K562 (cell line): Measurements from ENCODE around the gene DNPEP. TPM values are rescaled to one million over a fixed set of nuclear protein-coding genes. Genes with fewer than 3 reads are reported as not detected.

Source experiments
- BRD4 ChIP-seq: fragments of 200-600 bp; sonication (generic); IDR thresholded peaks from 2 replicates; pipeline ENCODE4 v1.6.1; 2017; ENCODE audit warnings: inconsistent platforms
- CREB1 ChIP-seq, 2 experiments: sonication (generic) in 1 of 2; formaldehyde crosslinking in 1 of 2; IDR thresholded peaks; 2 replicates each; pipeline versions ENCODE4 v1.6.1 to v1.8.0; 2012 to 2022; ENCODE audit warnings: inconsistent platforms in 1 of 2, mild to moderate bottlenecking in 1 of 2, missing genetic modification reagents in 1 of 2, moderate library complexity in 1 of 2
- CREBBP ChIP-seq: IDR thresholded peaks from one replicate; pipeline ENCODE4 v1.6.1; 2012; ENCODE audit warnings: low read depth, mild to moderate bottlenecking, control low read depth, inconsistent platforms, low read length
- ESRRB ChIP-seq: fragments of 250-450 bp; sonication (Bioruptor Pico); IDR thresholded peaks from 2 replicates; pipeline ENCODE4 v1.5.0; 2020; ENCODE audit warnings: mild to moderate bottlenecking, moderate library complexity, borderline replicate concordance
- ETS2 ChIP-seq: IDR thresholded peaks from 2 replicates; pipeline ENCODE4 v1.6.1; 2016; ENCODE audit warnings: borderline replicate concordance, missing genetic modification characterization, mild to moderate bottlenecking, moderate library complexity, missing compliant biosample characterization; ENCODE audit not compliant: poor library complexity, severe bottlenecking
- FOXP4 ChIP-seq: sonication (generic); formaldehyde crosslinking; IDR thresholded peaks from 2 replicates; pipeline ENCODE4 v1.8.0; 2022; ENCODE audit warnings: mild to moderate bottlenecking, missing genetic modification reagents, borderline replicate concordance
- GATA2 ChIP-seq: sonication (generic); formaldehyde crosslinking; IDR thresholded peaks from 2 replicates; pipeline ENCODE4 v1.4.0; 2020; ENCODE audit warnings: mild to moderate bottlenecking, missing genetic modification reagents
- HNRNPK ChIP-seq: fragments of 200-400 bp; formaldehyde crosslinking; IDR thresholded peaks from one replicate; pipeline ENCODE4 v1.6.1; 2018; ENCODE audit warnings: mild to moderate bottlenecking, low read depth, low read length; ENCODE audit not compliant: poor library complexity, severe bottlenecking
- HNRNPUL1 ChIP-seq: fragments of 200-400 bp; formaldehyde crosslinking; IDR thresholded peaks from 2 replicates; pipeline ENCODE4 v1.6.1; 2017; ENCODE audit warnings: low read length
- JUN ChIP-seq, 2 experiments: sonication (generic) in 1 of 2; formaldehyde crosslinking in 1 of 2; IDR thresholded peaks; 2 replicates each; pipeline versions ENCODE4 v1.6.1 to v1.8.0; 2012 to 2022; ENCODE audit warnings: borderline replicate concordance in 2 of 2, mild to moderate bottlenecking in 2 of 2, improper control_type of control experiment in 1 of 2, low read depth in 1 of 2, low read length in 1 of 2, missing genetic modification reagents in 1 of 2
- KAT8 ChIP-seq: fragments of 450-650 bp; IDR thresholded peaks from 2 replicates; pipeline ENCODE4 v1.6.1; 2016; ENCODE audit warnings: low read depth, mild to moderate bottlenecking
- KDM1A ChIP-seq, 2 experiments: fragments of 450-650 bp; IDR thresholded peaks; 2 replicates each; pipeline ENCODE4 v1.6.1; 2016; ENCODE audit warnings: mild to moderate bottlenecking in 2 of 2
- PKNOX1 ChIP-seq: fragments of 450-650 bp; IDR thresholded peaks from 2 replicates; pipeline ENCODE4 v1.6.1; 2016
- SRSF7 ChIP-seq: fragments of 200-400 bp; formaldehyde crosslinking; optimal IDR thresholded peaks from 2 replicates; pipeline ENCODE3; 2017; ENCODE audit warnings: mild to moderate bottlenecking, low read depth, low read length
- TBP ChIP-seq: optimal IDR thresholded peaks from 2 replicates; pipeline ENCODE3; 2011; ENCODE audit warnings: low read depth, low read length, improper control_type of control experiment
- ZC3H11A ChIP-seq: IDR thresholded peaks from 2 replicates; pipeline ENCODE4 v1.6.1; 2012; ENCODE audit warnings: low read depth, low read length, improper control_type of control experiment
- ZNF239 ChIP-seq: fragments of 250-450 bp; sonication (Bioruptor Pico); IDR thresholded peaks from 2 replicates; pipeline ENCODE4 v1.4.0; 2020; ENCODE audit warnings: mild to moderate bottlenecking
- polyA plus RNA-seq, 8 experiments: library from polyadenylated mRNA; depleted of rRNA in 4 of 8; stranded (reverse) in 5 of 8; unstranded in 3 of 8; fragments of >200 nt; fragmentation: Nextera tagmentation in 2 of 8; fragmentation: Illumina TruSeq in 1 of 8; extraction: Ambion mirVana in 2 of 8; extraction: Trizol in 1 of 8; gene quantifications; 2 replicates each; pipeline versions ENCODE4 v1.2.1 to v1.2.3, GENCODE V29; 2011 to 2014; ENCODE audit warnings: inconsistent platforms in 1 of 8, missing spikeins in 1 of 8
- total RNA-seq, 7 experiments: library from RNA; depleted of rRNA in 6 of 7; stranded (reverse); fragments of >200 nt in 6 of 7; fragmentation: Illumina TruSeq in 2 of 7; extraction: Trizol in 2 of 7; gene quantifications; 2 replicates each; pipeline versions ENCODE4 v1.2.1 to v1.2.3, GENCODE V29; 2011 to 2021; ENCODE audit warnings: low replicate concordance in 1 of 7
- TF ChIP-seq, protein P1 (sequence below): sonication (generic); IDR thresholded peaks from 2 replicates; pipeline ENCODE4 v1.6.1; 2016
- TF ChIP-seq, protein P2 (sequence below), 2 experiments: fragments of 450-650 bp; IDR thresholded peaks; 2 replicates each; pipeline ENCODE4 v1.6.1; 2018; ENCODE audit warnings: mild to moderate bottlenecking in 2 of 2, low read depth in 1 of 2; ENCODE audit not compliant: partially characterized antibody in 2 of 2

Gene DNPEP
- total and polyA plus RNA-seq, 9 of the 15 experiments (the other 6 are each of a cell fraction or from before 2014, with no cell fraction given), result 34.6 to 71.4 (median 45.5) TPM

DNA sequence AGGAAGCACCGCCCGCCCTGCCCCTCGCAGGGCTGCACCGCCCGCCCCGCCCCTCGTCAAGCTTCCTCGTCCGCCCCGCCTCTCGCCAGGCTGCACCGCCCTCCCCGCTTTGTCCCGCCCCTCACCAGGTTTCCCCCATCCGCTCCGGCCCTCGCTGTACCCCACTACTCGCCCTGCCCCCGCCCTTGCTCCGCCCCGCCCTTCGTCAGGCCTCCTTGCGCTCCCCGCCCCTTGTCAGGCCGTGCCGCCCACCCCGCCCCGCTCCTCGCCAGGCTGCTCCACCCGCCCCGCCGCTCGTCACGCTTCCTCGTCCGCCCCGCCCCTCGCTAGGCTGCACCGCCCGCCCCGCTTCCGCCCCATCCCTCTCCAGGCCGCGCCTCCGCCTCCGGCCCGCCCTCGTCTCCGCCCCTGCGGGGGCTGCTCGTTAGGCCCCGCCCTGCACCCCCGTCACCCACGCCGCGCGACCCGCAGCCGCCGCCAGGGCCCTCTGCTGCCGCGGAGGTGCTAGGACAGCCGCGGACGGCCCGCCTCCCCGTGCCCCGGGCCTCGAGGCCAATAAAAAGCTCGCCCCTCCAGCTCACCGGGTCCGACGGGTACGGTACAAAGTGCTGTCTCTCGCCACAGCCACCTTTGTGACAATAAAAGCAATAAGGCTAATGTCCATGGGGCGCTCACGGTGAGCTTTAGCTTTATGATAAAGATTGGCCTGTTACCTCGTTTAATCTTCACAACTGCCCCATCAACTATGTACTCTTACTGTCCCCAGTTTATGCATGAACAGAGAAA, 602 bp upstream of the DNPEP start (continued):
- TF ChIP-seq, protein P1, sequence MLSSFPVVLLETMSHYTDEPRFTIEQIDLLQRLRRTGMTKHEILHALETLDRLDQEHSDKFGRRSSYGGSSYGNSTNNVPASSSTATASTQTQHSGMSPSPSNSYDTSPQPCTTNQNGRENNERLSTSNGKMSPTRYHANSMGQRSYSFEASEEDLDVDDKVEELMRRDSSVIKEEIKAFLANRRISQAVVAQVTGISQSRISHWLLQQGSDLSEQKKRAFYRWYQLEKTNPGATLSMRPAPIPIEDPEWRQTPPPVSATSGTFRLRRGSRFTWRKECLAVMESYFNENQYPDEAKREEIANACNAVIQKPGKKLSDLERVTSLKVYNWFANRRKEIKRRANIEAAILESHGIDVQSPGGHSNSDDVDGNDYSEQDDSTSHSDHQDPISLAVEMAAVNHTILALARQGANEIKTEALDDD, result no peak
- no peak for TF ChIP-seq ZNF239 (CRISPR knock-in tag)
- no peak for TF ChIP-seq BRD4
- TF ChIP-seq HNRNPUL1, result no peak
- TF ChIP-seq GATA2 (CRISPR knock-in tag), result no peak
- no peak for TF ChIP-seq TBP
- TF ChIP-seq ESRRB (CRISPR knock-in tag), result no peak
- TF ChIP-seq HNRNPK, result no peak
- no peak for TF ChIP-seq KAT8
- TF ChIP-seq PKNOX1, result no peak
- TF ChIP-seq CREBBP, result no peak
- no peak for TF ChIP-seq FOXP4 (CRISPR knock-in tag)
- no peak for TF ChIP-seq ZC3H11A
- no peak for TF ChIP-seq KDM1A (IDR thresholded peaks at IDR 0.05)
- TF ChIP-seq, protein P2, sequence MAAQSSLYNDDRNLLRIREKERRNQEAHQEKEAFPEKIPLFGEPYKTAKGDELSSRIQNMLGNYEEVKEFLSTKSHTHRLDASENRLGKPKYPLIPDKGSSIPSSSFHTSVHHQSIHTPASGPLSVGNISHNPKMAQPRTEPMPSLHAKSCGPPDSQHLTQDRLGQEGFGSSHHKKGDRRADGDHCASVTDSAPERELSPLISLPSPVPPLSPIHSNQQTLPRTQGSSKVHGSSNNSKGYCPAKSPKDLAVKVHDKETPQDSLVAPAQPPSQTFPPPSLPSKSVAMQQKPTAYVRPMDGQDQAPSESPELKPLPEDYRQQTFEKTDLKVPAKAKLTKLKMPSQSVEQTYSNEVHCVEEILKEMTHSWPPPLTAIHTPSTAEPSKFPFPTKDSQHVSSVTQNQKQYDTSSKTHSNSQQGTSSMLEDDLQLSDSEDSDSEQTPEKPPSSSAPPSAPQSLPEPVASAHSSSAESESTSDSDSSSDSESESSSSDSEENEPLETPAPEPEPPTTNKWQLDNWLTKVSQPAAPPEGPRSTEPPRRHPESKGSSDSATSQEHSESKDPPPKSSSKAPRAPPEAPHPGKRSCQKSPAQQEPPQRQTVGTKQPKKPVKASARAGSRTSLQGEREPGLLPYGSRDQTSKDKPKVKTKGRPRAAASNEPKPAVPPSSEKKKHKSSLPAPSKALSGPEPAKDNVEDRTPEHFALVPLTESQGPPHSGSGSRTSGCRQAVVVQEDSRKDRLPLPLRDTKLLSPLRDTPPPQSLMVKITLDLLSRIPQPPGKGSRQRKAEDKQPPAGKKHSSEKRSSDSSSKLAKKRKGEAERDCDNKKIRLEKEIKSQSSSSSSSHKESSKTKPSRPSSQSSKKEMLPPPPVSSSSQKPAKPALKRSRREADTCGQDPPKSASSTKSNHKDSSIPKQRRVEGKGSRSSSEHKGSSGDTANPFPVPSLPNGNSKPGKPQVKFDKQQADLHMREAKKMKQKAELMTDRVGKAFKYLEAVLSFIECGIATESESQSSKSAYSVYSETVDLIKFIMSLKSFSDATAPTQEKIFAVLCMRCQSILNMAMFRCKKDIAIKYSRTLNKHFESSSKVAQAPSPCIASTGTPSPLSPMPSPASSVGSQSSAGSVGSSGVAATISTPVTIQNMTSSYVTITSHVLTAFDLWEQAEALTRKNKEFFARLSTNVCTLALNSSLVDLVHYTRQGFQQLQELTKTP (IDR thresholded peaks at IDR 0.05; ENCODE audit: low read depth in 1 of 2, partially characterized antibody in 2 of 2), result no peak
- no peak for TF ChIP-seq JUN (IDR thresholded peaks at IDR 0.05; ENCODE audit: borderline replicate concordance, low read depth, low read length)
- TF ChIP-seq JUN (CRISPR knock-in tag; IDR thresholded peaks at IDR 0.05; ENCODE audit: borderline replicate concordance), result no peak
- TF ChIP-seq SRSF7, result no peak
- TF ChIP-seq CREB1 (IDR thresholded peaks at IDR 0.05), result peak; percentile 77
- TF ChIP-seq CREB1 (CRISPR knock-in tag; IDR thresholded peaks at IDR 0.05), result peak; percentile 42; the same call in 1 of the 2 replicates
- no peak for TF ChIP-seq ETS2
